RPMI8226 (cell line): ENCODE results near the gene NRXN3.
A peak's percentile ranks its signal among the peaks of the same experiment; 100 is the strongest.

Experiments
- DNase-seq: peaks from one replicate; pipeline ENCODE4 v3.0.0-alpha.2; 2015

The NRXN3 gene

GRCh38 chr14:78752518-78753188 lies 582.5 kb downstream of the NRXN3 start:
- DNase-seq = no peak

- no peak for DNase-seq
Measured at GRCh38 chr14:78754059-78754458, 583.9 kb downstream of the NRXN3 start.

- DNase-seq = peak; percentile 29
Measured at GRCh38 chr14:78758333-78758732, 588.2 kb downstream of the NRXN3 start.

GRCh38 chr14:78762331-78762730 lies 592.2 kb downstream of the NRXN3 start:
- no peak for DNase-seq

- no peak for DNase-seq
Measured at GRCh38 chr14:78763746-78764145, 593.6 kb downstream of the NRXN3 start.

GRCh38 chr14:78764240-78764639 lies 594.1 kb downstream of the NRXN3 start:
- no peak for DNase-seq

- DNase-seq = no peak
Measured at GRCh38 chr14:78764645-78765044, 594.5 kb downstream of the NRXN3 start.

GRCh38 chr14:78767436-78767835 lies 597.3 kb downstream of the NRXN3 start:
- no peak for DNase-seq

GRCh38 chr14:78782551-78782950 lies 612.4 kb downstream of the NRXN3 start:
- no peak for DNase-seq

- no peak for DNase-seq
Measured at GRCh38 chr14:78785265-78785664, 615.1 kb downstream of the NRXN3 start.

- DNase-seq = no peak
Measured at GRCh38 chr14:78788467-78789360, 618.5 kb downstream of the NRXN3 start.

GRCh38 chr14:78790271-78790670 lies 620.1 kb downstream of the NRXN3 start:
- DNase-seq = no peak

- DNase-seq = no peak
Measured at GRCh38 chr14:78798757-78799156, 628.6 kb downstream of the NRXN3 start.

GRCh38 chr14:78805570-78805969 lies 635.4 kb downstream of the NRXN3 start:
- DNase-seq = no peak

- DNase-seq = no peak
Measured at GRCh38 chr14:78823035-78823434, 652.9 kb downstream of the NRXN3 start.

GRCh38 chr14:78823516-78823915 lies 653.3 kb downstream of the NRXN3 start:
- DNase-seq = no peak

GRCh38 chr14:78829274-78829673 lies 659.1 kb downstream of the NRXN3 start:
- no peak for DNase-seq

GRCh38 chr14:78834766-78835451 lies 664.7 kb downstream of the NRXN3 start:
- DNase-seq = no peak

GRCh38 chr14:78835909-78836308 lies 665.7 kb downstream of the NRXN3 start:
- DNase-seq = no peak

- DNase-seq = peak; percentile 60
Measured at GRCh38 chr14:78836777-78837176, 666.6 kb downstream of the NRXN3 start.

- no peak for DNase-seq
Measured at GRCh38 chr14:78838959-78839358, 668.8 kb downstream of the NRXN3 start.

- no peak for DNase-seq
Measured at GRCh38 chr14:78840898-78841297, 670.7 kb downstream of the NRXN3 start.

GRCh38 chr14:78847801-78848200 lies 677.6 kb downstream of the NRXN3 start:
- no peak for DNase-seq
